ENCODE data around the gene NSUN3. TPM values are rescaled to one million over a fixed set of nuclear protein-coding genes. Genes with fewer than 3 reads are reported as not detected.

Gene NSUN3
- polyA plus RNA-seq, 5 donors = 10.2 to 20.1 (median 18.6) TPM

- no peak for DNase-seq
These were observed 55.5 kb downstream of the NSUN3 start for GRCh38 chr3:94118390-94118789.

GRCh38 chr3:94121161-94121560 is 58.3 kb downstream of the NSUN3 start:
- no peak for DNase-seq

- DNase-seq = peak in 1 of 2 donors; percentile 1
These were observed 64.3 kb downstream of the NSUN3 start for GRCh38 chr3:94127115-94127514.

GRCh38 chr3:94130690-94131089 is 67.8 kb downstream of the NSUN3 start:
- no peak for DNase-seq

GRCh38 chr3:94132777-94133176 is 69.9 kb downstream of the NSUN3 start:
- no peak for DNase-seq

GRCh38 chr3:94136133-94136532 is 73.3 kb downstream of the NSUN3 start:
- DNase-seq = no peak

- peak in 1 of 2 donors; percentile 1 for DNase-seq
These were observed 74.5 kb downstream of the NSUN3 start for GRCh38 chr3:94137377-94137776.

- no peak for DNase-seq
These were observed 83.6 kb downstream of the NSUN3 start for GRCh38 chr3:94146455-94146854.

GRCh38 chr3:94147012-94147411 is 84.2 kb downstream of the NSUN3 start:
- no peak for DNase-seq

GRCh38 chr3:94150113-94150512 is 87.3 kb downstream of the NSUN3 start:
- no peak for DNase-seq

GRCh38 chr3:94156626-94157025 is 93.8 kb downstream of the NSUN3 start:
- DNase-seq = no peak

- no peak for DNase-seq
These were observed 95.7 kb downstream of the NSUN3 start for GRCh38 chr3:94158512-94158911.

GRCh38 chr3:94159062-94159828 is 96.4 kb downstream of the NSUN3 start:
- no peak for DNase-seq

GRCh38 chr3:94162700-94163099 is 99.8 kb downstream of the NSUN3 start:
- no peak for DNase-seq

GRCh38 chr3:94167346-94167745 is 104.5 kb downstream of the NSUN3 start:
- no peak for DNase-seq

GRCh38 chr3:94167796-94168195 is 104.9 kb downstream of the NSUN3 start:
- no peak for DNase-seq

- no peak for DNase-seq
These were observed 109.1 kb downstream of the NSUN3 start for GRCh38 chr3:94171954-94172353.

- no peak for DNase-seq
These were observed 109.9 kb downstream of the NSUN3 start for GRCh38 chr3:94172695-94173310.

GRCh38 chr3:94173673-94174434 is 111.0 kb downstream of the NSUN3 start:
- no peak for DNase-seq

GRCh38 chr3:94175677-94176076 is 112.8 kb downstream of the NSUN3 start:
- no peak for DNase-seq

- DNase-seq = no peak
These were observed 114.3 kb downstream of the NSUN3 start for GRCh38 chr3:94176988-94177745.
